IPS-18c (cell line): ENCODE data around the gene ANGPT4.
"Not testable (repeated sequence)": the region's sequence is repeated elsewhere in the genome, so short reads cannot be mapped to it uniquely, and the experiment has no call there.

Experiments
- H3K4me3 ChIP-seq: 2 replicates; pipeline ENCODE4 v1.7.0; 2013; ENCODE audit warnings: low read depth, mild to moderate bottlenecking, low read length, moderate library complexity; ENCODE audit not compliant: insufficient read depth
- H3K9me3 ChIP-seq: one replicate; pipeline ENCODE4 v1.6.1; 2013; ENCODE audit warnings: mild to moderate bottlenecking, low read length, moderate library complexity; ENCODE audit not compliant: control insufficient read depth, insufficient read depth

The ANGPT4 gene

GRCh38 chr20:914727-915498 lies 1.2 kb downstream of the ANGPT4 start:
- H3K4me3 ChIP-seq = no peak overlapping the region
- no peaks in the 10 kb centered on the region for H3K9me3 ChIP-seq

GRCh38 chr20:913306-913849 lies 2.8 kb downstream of the ANGPT4 start:
- H3K4me3 ChIP-seq = no peak overlapping the region

DNA sequence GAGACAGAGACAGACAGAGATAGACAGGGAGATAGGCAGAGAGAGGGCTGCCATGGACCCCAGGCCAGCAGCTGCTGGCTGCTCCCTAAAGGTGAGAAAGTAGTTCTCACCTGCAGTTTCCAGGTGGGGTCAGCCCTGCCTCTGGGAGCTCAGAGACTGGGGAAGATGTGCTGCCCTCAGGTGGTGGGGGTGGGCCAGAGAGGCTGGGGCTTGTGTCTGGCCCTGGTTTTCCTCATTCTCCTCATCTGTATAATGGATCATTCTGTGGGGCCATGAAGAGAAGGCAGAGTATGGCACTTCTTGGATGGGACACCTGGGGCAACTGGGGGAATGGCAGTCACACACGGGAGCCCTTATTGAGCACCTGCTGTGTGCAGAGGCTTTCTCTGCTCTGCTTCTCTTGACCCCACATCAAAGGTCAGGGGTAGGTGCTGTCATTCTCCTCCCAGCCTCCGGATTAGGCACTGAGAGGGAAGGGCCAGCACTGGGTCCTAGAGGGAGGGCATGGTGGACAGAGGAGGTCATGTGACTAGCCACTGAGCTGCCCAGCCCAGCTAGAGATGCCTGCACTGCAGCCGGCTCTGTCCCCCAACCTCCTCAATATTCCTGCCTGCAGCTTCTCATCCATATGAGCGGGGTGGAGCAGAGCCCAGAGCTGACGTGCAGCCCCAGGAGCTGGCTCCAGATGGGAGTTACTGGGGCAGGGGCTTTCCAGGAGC lies 4.1 kb downstream of the ANGPT4 start:
- Histone ChIP-seq H3K9me3 (no peaks in the 10 kb centered on the region), H3K4me3 (no peak overlapping the region)

More at GRCh38 chr20:913306-913849, 2.8 kb downstream of the ANGPT4 start:
- H3K9me3 ChIP-seq = no peaks in the 10 kb centered on the region

GRCh38 chr20:910870-911770 lies 5.0 kb downstream of the ANGPT4 start:
- H3K9me3 ChIP-seq = no peaks in the 10 kb centered on the region

DNA sequence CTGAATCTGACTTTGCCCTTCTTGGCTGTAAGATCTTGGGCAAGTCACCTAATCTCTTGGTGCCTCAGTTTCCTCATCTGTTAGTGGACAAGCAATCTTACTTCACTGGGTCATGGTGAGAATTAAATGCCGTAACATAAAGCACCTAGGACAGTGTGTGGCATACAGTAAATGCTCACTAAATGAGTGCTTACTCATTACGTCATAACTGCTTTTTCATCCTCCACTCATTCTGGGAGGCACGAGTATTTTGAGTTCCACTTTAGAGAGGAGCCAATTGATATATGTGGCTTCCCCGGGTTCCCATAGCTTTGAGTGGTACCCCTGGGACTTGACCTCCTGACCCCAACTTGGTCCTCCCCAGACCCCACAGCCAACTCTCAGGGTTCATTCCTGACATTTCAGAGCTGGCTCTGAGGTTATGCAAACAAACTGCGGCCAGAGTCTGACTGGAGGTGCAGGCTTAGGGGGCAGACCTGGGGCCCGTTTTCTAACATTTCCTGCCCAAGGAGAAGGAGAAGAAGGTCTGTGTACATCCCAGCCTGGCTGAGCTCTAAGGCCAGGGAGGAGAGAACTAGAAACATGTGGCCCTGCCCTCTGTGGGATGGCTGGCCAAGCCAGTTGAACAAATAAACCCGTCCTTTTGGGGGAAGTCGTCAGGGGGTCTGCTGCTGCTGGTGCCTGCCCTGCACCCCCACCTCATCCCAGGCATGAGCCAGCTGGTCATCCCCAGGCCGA lies 5.8 kb downstream of the ANGPT4 start:
- Histone ChIP-seq H3K9me3 (no peaks in the 10 kb centered on the region), H3K4me3 (no peak overlapping the region)

More at GRCh38 chr20:910870-911770, 5.0 kb downstream of the ANGPT4 start:
- H3K4me3 ChIP-seq = no peak overlapping the region

- Histone ChIP-seq H3K9me3 (no peaks in the 10 kb centered on the region), H3K4me3 (no peak overlapping the region)
Observed at GRCh38 chr20:909641-910040, 6.5 kb downstream of the ANGPT4 start.

DNA sequence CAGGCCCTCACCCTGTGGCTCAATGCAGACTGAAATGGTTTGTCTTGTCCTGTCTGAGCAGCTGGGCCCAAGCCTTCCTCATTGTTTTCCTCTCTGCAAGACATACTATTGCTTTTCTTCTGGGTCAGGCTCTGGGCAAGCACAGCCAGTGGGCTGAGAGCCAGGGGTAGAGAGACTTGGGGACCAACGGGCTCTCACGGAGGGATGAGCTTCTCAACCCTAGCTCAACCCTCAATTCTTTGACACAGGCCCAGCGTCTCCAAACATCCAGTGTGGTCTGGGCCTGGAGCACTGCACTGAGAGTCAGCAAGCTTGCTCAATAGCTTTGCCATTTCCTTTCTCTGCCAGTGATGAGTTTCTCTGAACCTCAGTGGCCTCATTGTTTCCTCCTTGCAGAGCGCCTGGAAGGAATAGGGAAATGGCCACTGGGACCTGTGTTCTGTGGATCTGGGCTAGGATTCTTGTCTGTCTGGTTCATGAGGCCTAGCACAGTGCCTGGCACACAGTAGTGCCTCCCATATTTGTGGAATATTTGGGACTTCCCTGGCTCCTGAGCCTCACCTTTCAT lies 9.3 kb downstream of the ANGPT4 start:
- Histone ChIP-seq H3K4me3 (no peak overlapping the region), H3K9me3 (no peaks in the 10 kb centered on the region)

DNA sequence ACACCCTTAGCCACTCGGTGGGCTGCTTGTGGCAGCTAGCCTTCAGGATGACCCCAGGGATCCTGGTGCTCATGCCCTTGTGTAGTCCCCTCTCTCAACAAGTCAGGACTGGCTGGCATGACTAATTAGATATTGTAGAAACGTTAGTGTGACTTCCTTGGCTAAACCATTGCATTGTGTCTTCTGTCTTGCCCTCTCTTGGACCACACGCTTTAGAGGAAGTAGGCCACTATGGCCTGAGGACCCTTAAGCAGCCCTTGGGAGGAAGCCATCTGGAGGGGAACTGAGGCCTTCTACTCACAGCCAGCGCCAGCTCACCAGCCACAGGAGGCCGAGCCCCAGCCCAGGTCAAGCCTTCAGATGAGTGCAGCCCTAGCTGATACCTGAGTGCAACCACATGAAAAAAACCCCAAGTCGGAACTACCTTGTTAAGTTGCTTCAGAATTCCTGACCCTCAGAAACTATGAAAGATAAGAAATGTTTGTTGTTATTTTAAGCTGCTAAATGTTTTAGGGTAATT lies 10.1 kb downstream of the ANGPT4 start:
- no peaks in the 10 kb centered on the region for H3K9me3 ChIP-seq
- no peak overlapping the region for H3K4me3 ChIP-seq

DNA sequence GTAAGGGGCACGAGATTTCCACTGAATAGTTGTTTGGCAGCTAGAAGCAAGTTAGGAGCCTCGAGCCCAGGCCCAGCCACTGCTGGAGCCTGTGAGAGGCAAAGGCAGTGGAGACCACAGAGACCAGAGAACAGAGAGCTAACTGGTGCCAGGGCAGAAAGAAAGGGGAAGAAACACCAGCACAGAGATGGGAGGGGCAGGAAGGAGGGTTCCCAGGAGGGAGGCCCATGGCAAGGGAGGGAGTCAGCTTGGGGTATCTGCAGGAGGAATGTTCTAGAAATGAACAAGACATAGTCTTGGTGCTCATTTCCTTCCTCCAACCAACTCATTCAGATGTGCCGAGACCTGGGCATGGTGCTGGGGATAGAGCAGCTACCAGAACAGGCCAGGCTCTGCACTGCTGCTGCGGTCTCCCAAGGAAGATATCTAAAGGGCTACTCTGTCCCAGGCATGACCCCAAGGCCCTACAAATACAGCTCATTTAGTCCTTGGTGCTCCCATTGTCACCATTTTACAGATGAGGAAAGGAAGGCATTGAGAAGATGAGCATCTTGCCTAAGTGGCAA lies 10.7 kb downstream of the ANGPT4 start:
- Histone ChIP-seq H3K4me3 (no peak overlapping the region), H3K9me3 (no peaks in the 10 kb centered on the region)

DNA sequence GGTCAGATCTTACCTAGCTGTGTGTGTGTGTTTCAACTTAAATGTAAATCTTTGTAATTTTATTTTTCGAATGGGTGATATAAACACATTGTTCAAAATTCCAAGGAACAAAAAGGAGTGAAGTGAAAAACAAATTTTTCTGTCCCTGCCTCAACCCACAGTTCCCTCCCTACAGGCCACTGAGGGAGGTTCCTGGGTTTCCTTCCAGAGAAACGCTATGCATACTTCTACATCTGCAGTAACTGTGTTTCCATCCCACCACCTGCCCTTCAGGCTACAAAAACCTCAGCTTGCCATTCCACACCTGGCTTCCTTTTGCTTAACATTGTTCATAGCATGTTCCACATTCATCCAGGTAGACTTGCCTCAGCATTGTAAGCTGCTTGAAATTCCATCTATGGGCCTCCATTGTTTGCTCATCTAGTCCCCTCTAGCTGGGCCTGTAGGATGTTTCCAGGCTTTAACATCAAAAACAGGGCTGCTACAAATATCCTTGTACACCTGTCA lies 12.0 kb downstream of the ANGPT4 start:
- H3K9me3 ChIP-seq = no peaks in the 10 kb centered on the region
- no peak overlapping the region for H3K4me3 ChIP-seq

DNA sequence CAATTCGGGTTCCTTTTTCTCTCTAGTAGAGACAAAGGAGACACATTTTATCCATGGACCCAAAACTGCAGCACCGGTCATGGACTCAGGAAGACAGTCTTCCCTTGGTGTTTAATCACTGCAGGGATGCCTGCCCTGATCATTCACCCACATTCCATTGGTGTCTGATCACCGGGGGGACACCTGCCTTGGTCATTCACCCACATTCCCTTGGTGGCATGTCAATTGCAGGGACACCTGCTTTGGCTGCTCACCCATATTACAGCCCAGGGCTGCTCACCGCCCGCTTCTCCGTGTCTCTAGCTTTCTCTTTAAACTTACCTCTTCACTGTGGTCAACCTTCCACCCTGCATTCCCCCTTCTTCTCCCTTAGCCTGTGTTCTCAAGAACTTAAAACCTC lies 18.7 kb downstream of the ANGPT4 start:
- H3K9me3 ChIP-seq, H3K4me3 ChIP-seq: not testable (repeated sequence)

GRCh38 chr20:896501-897025 lies 19.6 kb downstream of the ANGPT4 start:
- Histone ChIP-seq H3K9me3 (peaks cover 2% of the 10 kb centered on the region), H3K4me3 (no peak overlapping the region)

DNA sequence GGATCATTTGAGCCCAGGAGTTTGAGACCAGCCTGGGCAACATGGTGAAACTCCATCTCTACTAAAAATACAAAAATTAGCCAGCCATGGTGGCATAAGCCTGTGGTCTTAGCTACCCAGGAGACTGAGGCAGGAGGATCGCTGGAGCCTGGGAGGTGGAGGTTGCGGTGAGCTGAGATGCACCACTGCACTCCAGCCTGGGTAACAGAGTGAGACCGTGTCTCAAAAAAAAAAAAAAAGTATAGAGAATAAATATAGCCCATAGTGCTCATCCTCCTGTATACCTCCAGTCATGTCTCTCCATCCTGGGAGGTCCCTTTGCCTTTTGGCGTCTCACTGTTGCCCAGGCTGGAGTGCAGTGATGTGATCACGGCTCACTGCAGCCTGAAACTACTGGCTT lies 23.8 kb downstream of the ANGPT4 start:
- not testable (repeated sequence) for H3K9me3 ChIP-seq

DNA sequence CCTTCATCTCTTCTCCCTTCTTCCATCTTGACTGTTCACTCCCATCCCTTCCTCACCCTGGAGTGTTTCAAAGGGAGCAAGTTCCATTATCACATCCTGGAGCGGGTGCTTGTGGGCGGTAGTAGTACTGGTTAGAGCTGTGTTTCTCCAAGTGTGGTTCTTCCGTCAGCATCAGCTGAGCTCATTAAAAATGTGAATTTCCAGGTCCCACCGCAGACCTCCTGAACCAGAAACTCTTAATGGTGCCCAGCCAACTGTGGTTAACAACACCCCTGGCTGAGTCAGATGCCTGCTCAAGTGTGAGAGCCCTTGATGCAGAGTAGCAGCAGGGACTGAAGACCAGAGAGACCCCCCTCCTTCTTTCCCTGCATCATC lies 24.4 kb downstream of the ANGPT4 start:
- peaks cover 2% of the 10 kb centered on the region for H3K9me3 ChIP-seq
- no peak overlapping the region for H3K4me3 ChIP-seq

More for the DNA sequence above, 23.8 kb downstream of the ANGPT4 start:
- H3K4me3 ChIP-seq = not testable (repeated sequence)

- no peak overlapping the region for H3K4me3 ChIP-seq
- H3K9me3 ChIP-seq = peaks cover under 1% of the 10 kb centered on the region
Observed at GRCh38 chr20:891058-891705, 25.0 kb downstream of the ANGPT4 start.
